H1 (cell line): ENCODE results near the gene BCAR3. TPM values are rescaled to one million over a fixed set of nuclear protein-coding genes. Genes with fewer than 3 reads are reported as not detected.

Source experiments
- CTCF ChIA-PET: fragments of 300-600 bp; sonication (Branson Sonifier 250); formaldehyde crosslinking; loops from one replicate; lab custom pipeline; 2021; ENCODE audit not compliant: partially characterized antibody; lab: Charles Lee
- POLR2A ChIA-PET: fragments of 300-600 bp; sonication (Branson Sonifier 250); formaldehyde crosslinking; loops from one replicate; lab custom pipeline; 2021; ENCODE audit warnings: inconsistent platforms; ENCODE audit not compliant: partially characterized antibody; lab: Charles Lee
- DNase-seq, 2 experiments: peaks; one replicate each; pipeline versions ENCODE4 v3.0.0 to v3.0.0-alpha.2; 2010 to 2022; ENCODE audit warnings: low spot score in 2 of 2, low read depth in 1 of 2, mixed read lengths in 1 of 2
- FAIRE-seq: peaks from 2 replicates; lab custom pipeline; 2011; peaks lifted over from hg19 to GRCh38; lab: Jason Lieb, UNC
- H2AFZ ChIP-seq: 2 replicates; pipeline ENCODE4 v1.8.1; 2012; ENCODE audit warnings: low read length, inconsistent platforms
- H2AK5ac ChIP-seq: 2 replicates; pipeline ENCODE4 v1.6.1; 2013; ENCODE audit warnings: low read depth, low read length
- H2BK120ac ChIP-seq: replicated peaks from 2 replicates; pipeline ENCODE3; 2013; ENCODE audit warnings: low read depth, low read length, inconsistent platforms
- H2BK12ac ChIP-seq: 2 replicates; pipeline ENCODE4 v1.6.1; 2013; ENCODE audit warnings: low read depth, low read length
- H2BK15ac ChIP-seq: 2 replicates; pipeline ENCODE4 v1.6.1; 2013; ENCODE audit warnings: low read length
- H2BK20ac ChIP-seq: 2 replicates; pipeline ENCODE4 v1.6.1; 2013; ENCODE audit warnings: low read length
- H2BK5ac ChIP-seq: 2 replicates; pipeline ENCODE4 v1.6.1; 2013; ENCODE audit warnings: low read depth, low read length
- H3K14ac ChIP-seq: 2 replicates; pipeline ENCODE4 v1.6.1; 2013; ENCODE audit warnings: inconsistent platforms; ENCODE audit not compliant: insufficient read length
- H3K18ac ChIP-seq: 2 replicates; pipeline ENCODE4 v1.6.1; 2013; ENCODE audit warnings: low read length; ENCODE audit errors: extremely low read depth
- H3K23ac ChIP-seq: 2 replicates; pipeline ENCODE4 v1.6.1; 2013; ENCODE audit warnings: inconsistent platforms; ENCODE audit not compliant: insufficient read length
- H3K23me2 ChIP-seq: 2 replicates; pipeline ENCODE4 v1.6.1; 2013; ENCODE audit warnings: low read depth, low read length
- H3K27ac ChIP-seq: 2 replicates; pipeline ENCODE4 v1.6.1; 2011; ENCODE audit warnings: low read depth, low read length, inconsistent platforms
- H3K27me3 ChIP-seq, 4 experiments: replicated peaks in 1 of 4; 1 replicate in 1 of 4; 2 replicates in 3 of 4; pipeline versions ENCODE4 v1.6.1 to v1.8.1; 2011 to 2013; ENCODE audit warnings: low read length in 3 of 4, mild to moderate bottlenecking in 3 of 4, inconsistent platforms in 2 of 4, mixed read lengths in 2 of 4, moderate library complexity in 1 of 4; ENCODE audit not compliant: control insufficient read depth in 3 of 4, insufficient read depth in 3 of 4; ENCODE audit errors: extremely low read depth in 1 of 4
- H3K36me3 ChIP-seq, 4 experiments: 2 replicates each; pipeline versions ENCODE4 v1.6.1 to v1.8.1; 2011 to 2013; ENCODE audit warnings: mild to moderate bottlenecking in 4 of 4, low read length in 3 of 4, moderate library complexity in 2 of 4, control low read depth in 1 of 4, inconsistent platforms in 1 of 4; ENCODE audit not compliant: insufficient read depth in 4 of 4, control insufficient read depth in 2 of 4
- H3K4ac ChIP-seq: replicated peaks from 2 replicates; pipeline ENCODE3; 2013; ENCODE audit warnings: low read length, low read depth, mixed read lengths, inconsistent platforms; ENCODE audit not compliant: insufficient read length
- H3K4me1 ChIP-seq, 4 experiments: replicated peaks in 1 of 4; 1 replicate in 1 of 4; 2 replicates in 3 of 4; pipeline versions ENCODE4 v1.6.1 to v1.8.1; 2011 to 2013; ENCODE audit warnings: low read length in 3 of 4, inconsistent platforms in 2 of 4, mixed read lengths in 1 of 4; ENCODE audit not compliant: insufficient read depth in 4 of 4, control insufficient read depth in 3 of 4
- H3K4me2 ChIP-seq, 2 experiments: 2 replicates each; pipeline versions ENCODE4 v1.6.1 to v1.8.1; 2011 to 2013; ENCODE audit warnings: low read depth in 2 of 2, low read length in 2 of 2, control low read depth in 1 of 2, inconsistent platforms in 1 of 2, mild to moderate bottlenecking in 1 of 2; ENCODE audit not compliant: insufficient read depth in 1 of 2
- H3K4me3 ChIP-seq, 4 experiments: fragments of 200-600, 300-600 bp in 1 of 4; sonication (generic), shearing (Covaris generic), sonication (Bioruptor Twin) in 1 of 4; 2 replicates each; pipeline versions ENCODE4 v1.5.1 to v1.8.1; 2011 to 2016; ENCODE audit warnings: low read length in 4 of 4, low read depth in 3 of 4, control low read depth in 2 of 4, inconsistent platforms in 2 of 4, mild to moderate bottlenecking in 2 of 4, mixed read lengths in 1 of 4, moderate library complexity in 1 of 4; ENCODE audit not compliant: insufficient read depth in 2 of 4; ENCODE audit errors: extremely low read depth in 1 of 4
- H3K56ac ChIP-seq: replicated peaks from 2 replicates; pipeline ENCODE3; 2013; ENCODE audit warnings: low read depth, mild to moderate bottlenecking, mixed read lengths, low read length, inconsistent platforms; ENCODE audit not compliant: insufficient read length
- H3K79me1 ChIP-seq: 2 replicates; pipeline ENCODE4 v1.6.1; 2013; ENCODE audit warnings: low read depth, low read length, control low read depth
- H3K79me2 ChIP-seq, 2 experiments: 2 replicates each; pipeline versions ENCODE4 v1.6.1 to v1.8.1; 2012 to 2013; ENCODE audit warnings: low read length in 2 of 2, mild to moderate bottlenecking in 2 of 2, inconsistent platforms in 1 of 2; ENCODE audit not compliant: insufficient read depth in 2 of 2, control insufficient read depth in 1 of 2
- H3K9ac ChIP-seq, 4 experiments: replicated peaks in 1 of 4; 1 replicate in 1 of 4; 2 replicates in 3 of 4; pipeline versions ENCODE4 v1.6.1 to v1.8.1; 2011 to 2013; ENCODE audit warnings: low read depth in 3 of 4, low read length in 3 of 4, control low read depth in 2 of 4, mild to moderate bottlenecking in 2 of 4, moderate library complexity in 2 of 4, inconsistent platforms in 1 of 4; ENCODE audit errors: extremely low read depth in 1 of 4
- H3K9me3 ChIP-seq, 2 experiments: 2 replicates each; pipeline versions ENCODE4 v1.6.1 to v1.8.1; 2012 to 2013; ENCODE audit warnings: mild to moderate bottlenecking in 2 of 2, moderate library complexity in 2 of 2, control low read depth in 1 of 2, inconsistent platforms in 1 of 2, low read depth in 1 of 2, low read length in 1 of 2, mixed read lengths in 1 of 2; ENCODE audit not compliant: insufficient read depth in 2 of 2
- H4K20me1 ChIP-seq, 2 experiments: replicated peaks in 1 of 2; 2 replicates each; pipeline versions ENCODE3 to v1.8.1; 2011 to 2013; ENCODE audit warnings: inconsistent platforms in 2 of 2, low read length in 2 of 2, mild to moderate bottlenecking in 1 of 2; ENCODE audit not compliant: insufficient read depth in 2 of 2, control insufficient read depth in 1 of 2
- H4K5ac ChIP-seq: 2 replicates; pipeline ENCODE4 v1.6.1; 2013; ENCODE audit warnings: low read length, low read depth, mixed read lengths, inconsistent platforms; ENCODE audit not compliant: insufficient read length
- H4K8ac ChIP-seq: 2 replicates; pipeline ENCODE4 v1.8.0; 2013; ENCODE audit warnings: mild to moderate bottlenecking, moderate library complexity, low read length, inconsistent platforms; ENCODE audit not compliant: insufficient read depth; ENCODE audit errors: extremely low read depth
- H4K91ac ChIP-seq: replicated peaks from 2 replicates; pipeline ENCODE3; 2013; ENCODE audit warnings: low read length, mixed read lengths, inconsistent platforms; ENCODE audit not compliant: insufficient read length
- ASH2L ChIP-seq: fragments of 200-600, 300-600 bp; sonication (generic); IDR thresholded peaks from one replicate; pipeline ENCODE4 v1.7.1; 2017; ENCODE audit warnings: low read length
- BRCA1 ChIP-seq: IDR thresholded peaks from 2 replicates; pipeline ENCODE4 v1.6.1; 2012; ENCODE audit warnings: low read depth, low read length, improper control_type of control experiment
- CHD1 ChIP-seq: IDR thresholded peaks from 2 replicates; pipeline ENCODE4 v1.6.1; 2012; ENCODE audit warnings: low read depth, low read length, improper control_type of control experiment
- CTBP2 ChIP-seq: IDR thresholded peaks from 2 replicates; pipeline ENCODE4 v1.7.0; 2011; ENCODE audit warnings: borderline replicate concordance, mild to moderate bottlenecking, moderate library complexity, mixed read lengths, low read length; ENCODE audit not compliant: insufficient read depth, insufficient read length
- NRF1 ChIP-seq: IDR thresholded peaks from 2 replicates; pipeline ENCODE4 v1.6.1; 2011; ENCODE audit warnings: mild to moderate bottlenecking, low read depth, low read length, improper control_type of control experiment
- POLR2A ChIP-seq, 2 experiments: IDR thresholded peaks; 1 replicate in 1 of 2; 2 replicates in 1 of 2; pipeline ENCODE4 v1.6.1; 2011; ENCODE audit warnings: low read depth in 2 of 2, low read length in 2 of 2, mild to moderate bottlenecking in 2 of 2; ENCODE audit errors: control extremely low read depth in 1 of 2
- RFX5 ChIP-seq: IDR thresholded peaks from 2 replicates; pipeline ENCODE4 v1.6.1; 2011; ENCODE audit warnings: low read depth, low read length, improper control_type of control experiment, borderline replicate concordance
- SAP30 ChIP-seq: fragments of 300-600 bp; sonication (generic); IDR thresholded peaks from 2 replicates; pipeline ENCODE4 v1.7.1; 2012; ENCODE audit warnings: low read length, moderate library complexity, mild to moderate bottlenecking, inconsistent platforms; ENCODE audit not compliant: insufficient read depth, insufficient replicate concordance
- SP1 ChIP-seq: IDR thresholded peaks from 2 replicates; pipeline ENCODE4 v1.6.1; 2011; ENCODE audit warnings: low read depth, low read length
- SUZ12 ChIP-seq: fragments of 200-600 bp; sonication (generic); IDR thresholded peaks from 2 replicates; pipeline ENCODE4 v1.6.1; 2012; ENCODE audit warnings: mild to moderate bottlenecking, inconsistent platforms, low read length, moderate library complexity, mixed read lengths
- TBP ChIP-seq: IDR thresholded peaks from 2 replicates; pipeline ENCODE4 v1.6.1; 2011; ENCODE audit warnings: low read depth, low read length, improper control_type of control experiment
- TEAD4 ChIP-seq: IDR thresholded peaks from 2 replicates; pipeline ENCODE4 v1.6.1; 2012; ENCODE audit warnings: low read depth, low read length, inconsistent platforms, mixed read lengths
- YY1 ChIP-seq: IDR thresholded peaks from 2 replicates; pipeline ENCODE4 v1.6.1; 2011; ENCODE audit warnings: low read depth, mild to moderate bottlenecking, low read length
- WGBS, 2 experiments: shearing (Covaris generic) in 1 of 2; methylation state at CpG; one replicate each; pipeline versions ENCODE4 v1.1.6 to v1.1.7; 2013 to 2015; ENCODE audit warnings: low lambda C conversion rate in 2 of 2, mixed read lengths in 2 of 2, inconsistent platforms in 1 of 2, low coverage in 1 of 2, missing lambda C conversion rate in 1 of 2; ENCODE audit not compliant: insufficient replicate concordance in 2 of 2, insufficient coverage in 1 of 2, insufficient read length in 1 of 2; ENCODE audit errors: extremely low coverage in 1 of 2, missing lambda C conversion rate in 1 of 2; 5-methylcytosine and 5-hydroxymethylcytosine counted together
- polyA plus RNA-seq, 7 experiments: library from polyadenylated mRNA; depleted of rRNA in 3 of 7; stranded (reverse) in 5 of 7; unstranded in 2 of 7; fragments of >200 nt in 5 of 7; fragments of 200-250 nt in 2 of 7; gene quantifications; 1 replicate in 5 of 7; 2 replicates in 1 of 7; 4 replicates in 1 of 7; pipeline versions ENCODE4 v1.2.1 to v1.2.3, GENCODE V29; 2011 to 2013; ENCODE audit warnings: missing spikeins in 2 of 7, mixed read lengths in 2 of 7
- total RNA-seq: library from RNA; stranded (reverse); fragmentation: NEBNext Ultra II Directional; extraction: Animal tissue kit (Norgen Biotek cat#: 25700); gene quantifications from 2 replicates; pipeline ENCODE4 v1.2.1, GENCODE V29; 2021
- TF ChIP-seq, protein P1 (sequence below): IDR thresholded peaks from 2 replicates; pipeline ENCODE4 v1.6.1; 2012; ENCODE audit warnings: low read length, inconsistent platforms

BCAR3 gene
- total and polyA plus RNA-seq, 2 of the 8 experiments (the other 6 are each of a cell fraction or from before 2014, with no cell fraction given): 5.6 to 9.2 TPM

DNA sequence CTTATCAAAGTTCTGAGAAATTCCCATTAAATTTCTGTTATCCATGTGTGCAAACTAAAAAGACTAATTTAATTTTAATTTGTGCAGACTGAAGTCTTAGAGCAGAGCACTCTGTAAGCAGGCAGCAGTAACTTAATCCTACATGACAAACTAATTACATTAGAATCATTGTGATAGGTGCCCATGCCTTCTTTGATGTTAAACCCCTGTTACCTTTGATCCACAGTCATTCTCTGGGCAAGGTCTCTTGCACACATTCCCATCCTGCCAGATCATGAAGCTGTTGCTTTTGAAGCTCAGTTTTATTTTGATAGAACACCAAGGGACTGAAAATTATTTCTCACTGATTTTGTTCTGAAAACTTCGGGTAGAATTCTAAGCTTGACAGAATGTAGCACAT lies 77.2 kb downstream of the BCAR3 start:
- no peak overlapping the region for H4K91ac ChIP-seq
- no peak overlapping the region for H3K4me3 ChIP-seq
- H2AFZ ChIP-seq: no peak overlapping the region
- H3K23me2 ChIP-seq: no peaks in the 10 kb centered on the region
- H2BK12ac ChIP-seq: no peak overlapping the region
- H2AK5ac ChIP-seq: no peak overlapping the region
- H3K27me3 ChIP-seq: no peaks in the 10 kb centered on the region
- no peaks in the 10 kb centered on the region for H3K9me3 ChIP-seq
- no peak overlapping the region for H2BK20ac ChIP-seq
- no peak overlapping the region for H3K4ac ChIP-seq
- H3K23ac ChIP-seq: no peak overlapping the region
- H2BK15ac ChIP-seq: no peak overlapping the region
- ChIA-PET POLR2A (interaction anchor here (0.6 to 1.0 kb wide), 2 partner anchors 15 to 265 kb away, joined by 3 read pairs; no protein-coding TSS in a partner anchor), CTCF (no interaction called here)
- FAIRE-seq (no peak), DNase-seq (no peak)
- peaks cover 0 to 3% of the 10 kb centered on the region in 2 experiments for H4K20me1 ChIP-seq
- no peak overlapping the region for H3K9ac ChIP-seq
- H3K56ac ChIP-seq: no peak overlapping the region
- no peaks in the 10 kb centered on the region; a peak in 1 of 4 replicates for H3K79me2 ChIP-seq
- no peaks in the 10 kb centered on the region for H3K36me3 ChIP-seq
- no peak overlapping the region for H4K5ac ChIP-seq
- no peak overlapping the region for H3K4me2 ChIP-seq
- no peak overlapping the region for H2BK5ac ChIP-seq
- H2BK120ac ChIP-seq: no peak overlapping the region
- WGBS, 2 experiments: 81% methylated on average over 1 of the region's 1 CpG; no CpG with 5 or more reads in 1 of the 2 experiments
- peaks cover 5% of the 10 kb centered on the region; the same call in 1 of the 2 replicates for H3K79me1 ChIP-seq
- H3K18ac ChIP-seq: no peak overlapping the region
- H3K27ac ChIP-seq: no peak overlapping the region
- H4K8ac ChIP-seq: no peak overlapping the region
- H3K4me1 ChIP-seq: peaks cover 0 to 5% (median 3%) of the 10 kb centered on the region in 4 experiments; a peak in 2 of 7 replicates
- H3K14ac ChIP-seq: no peak overlapping the region
- TF ChIP-seq CTBP2 (no peak), CHD1 (no peak), YY1 (no peak), ASH2L (no peak), TEAD4 (no peak), NRF1 (no peak), TBP (no peak), RFX5 (no peak), SP1 (no peak), POLR2A (IDR thresholded peaks at IDR 0.05; ENCODE audit: control extremely low read depth in 1 of 2, low read depth in 2 of 2, low read length in 2 of 2) (no peak), BRCA1 (no peak), SUZ12 (no peak), SAP30 (no peak)
- TF ChIP-seq, protein P1, sequence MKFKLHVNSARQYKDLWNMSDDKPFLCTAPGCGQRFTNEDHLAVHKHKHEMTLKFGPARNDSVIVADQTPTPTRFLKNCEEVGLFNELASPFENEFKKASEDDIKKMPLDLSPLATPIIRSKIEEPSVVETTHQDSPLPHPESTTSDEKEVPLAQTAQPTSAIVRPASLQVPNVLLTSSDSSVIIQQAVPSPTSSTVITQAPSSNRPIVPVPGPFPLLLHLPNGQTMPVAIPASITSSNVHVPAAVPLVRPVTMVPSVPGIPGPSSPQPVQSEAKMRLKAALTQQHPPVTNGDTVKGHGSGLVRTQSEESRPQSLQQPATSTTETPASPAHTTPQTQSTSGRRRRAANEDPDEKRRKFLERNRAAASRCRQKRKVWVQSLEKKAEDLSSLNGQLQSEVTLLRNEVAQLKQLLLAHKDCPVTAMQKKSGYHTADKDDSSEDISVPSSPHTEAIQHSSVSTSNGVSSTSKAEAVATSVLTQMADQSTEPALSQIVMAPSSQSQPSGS: no peak
